NCI-H2107 treated with DMSO at 0.1 percent for 48 hours (cell line): ENCODE data around the gene OCIAD1.
A peak's percentile ranks its signal among the peaks of the same experiment; 100 is the strongest.
"Not testable (repeated sequence)": the region's sequence is repeated elsewhere in the genome, so short reads cannot be mapped to it uniquely, and the experiment has no call there.

Source experiments
- DNase-seq: peaks from one replicate; lab custom pipeline; 2025; ENCODE audit not compliant: unreplicated experiment; lab: John Stamatoyannopoulos, UW

Gene OCIAD1

GRCh38 chr4:48889750-48890149, 58.9 kb downstream of the OCIAD1 start:
- not testable (repeated sequence) for DNase-seq

GRCh38 chr4:48891028-48891619, 60.2 kb downstream of the OCIAD1 start:
- no peak for DNase-seq

- no peak for DNase-seq
These were observed 66.0 kb downstream of the OCIAD1 start for GRCh38 chr4:48896845-48897244.

- DNase-seq: no peak
These were observed 68.0 kb downstream of the OCIAD1 start for GRCh38 chr4:48898733-48899431.

- no peak for DNase-seq
These were observed 68.5 kb downstream of the OCIAD1 start for GRCh38 chr4:48899432-48899749.

GRCh38 chr4:48899950-48900349, 69.1 kb downstream of the OCIAD1 start:
- DNase-seq: no peak

GRCh38 chr4:48901196-48901595, 70.3 kb downstream of the OCIAD1 start:
- no peak for DNase-seq

- no peak for DNase-seq
These were observed 71.4 kb downstream of the OCIAD1 start for GRCh38 chr4:48902266-48902665.

GRCh38 chr4:48904101-48904500, 73.2 kb downstream of the OCIAD1 start:
- peak; percentile 15 for DNase-seq

GRCh38 chr4:48904541-48905142, 73.8 kb downstream of the OCIAD1 start:
- no peak for DNase-seq

GRCh38 chr4:48905363-48906015, 74.6 kb downstream of the OCIAD1 start:
- DNase-seq: peak; percentile 1

- DNase-seq: peak; percentile 81
These were observed 75.6 kb downstream of the OCIAD1 start, which contains the start of gene OCIAD2 for GRCh38 chr4:48906206-48907173. Gene OCIAD2 (minus strand): TSS chr4:48906774. CDS start chr4:48904549, 2,225 bp downstream.

GRCh38 chr4:48907706-48908477, 77.0 kb downstream of the OCIAD1 start:
- DNase-seq: no peak

GRCh38 chr4:48908687-48909086, 77.8 kb downstream of the OCIAD1 start:
- no peak for DNase-seq

- no peak for DNase-seq
These were observed 78.8 kb downstream of the OCIAD1 start for GRCh38 chr4:48909697-48910096.

GRCh38 chr4:48910511-48910910, 79.6 kb downstream of the OCIAD1 start:
- DNase-seq: no peak
